ENCODE data around the gene CCBE1.
"Not testable (repeated sequence)": the region's sequence is repeated elsewhere in the genome, so short reads cannot be mapped to it uniquely, and the experiment has no call there.

CCBE1 gene

DNA sequence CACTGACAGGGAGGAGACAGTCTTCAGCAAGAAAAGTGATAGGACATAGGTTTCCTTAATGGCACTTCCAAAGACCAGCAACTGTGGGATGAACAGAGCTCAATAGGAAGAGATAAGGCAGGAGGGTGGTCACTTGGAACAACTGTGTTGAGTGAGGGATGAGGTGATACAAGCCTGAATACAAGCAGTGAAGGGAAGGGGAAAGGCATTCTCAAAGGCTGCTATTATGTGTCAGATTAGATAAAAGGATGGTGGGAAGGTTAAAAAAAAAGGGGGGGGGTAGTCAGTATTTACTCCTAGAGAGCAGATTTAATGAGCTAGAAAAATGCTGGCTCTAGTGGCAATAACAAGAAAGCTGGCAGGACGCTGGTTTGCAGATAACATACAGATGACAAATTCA lies 25.7 kb downstream of the CCBE1 start:
- no peak overlapping the region for H3K27ac ChIP-seq (ENCODE audit: insufficient read depth, low read length, poor library complexity, severe bottlenecking)
- H3K9me3 ChIP-seq (ENCODE audit: control insufficient read depth, low read length), result no peaks in the 10 kb centered on the region
- H3K4me3 ChIP-seq (ENCODE audit: insufficient read depth, low read depth, low read length, poor library complexity, severe bottlenecking), result no peak overlapping the region
- DNase-seq, result no peak
- H3K36me3 ChIP-seq (ENCODE audit: control insufficient read depth, insufficient read depth, low read length), result no peaks in the 10 kb centered on the region
- H3K27me3 ChIP-seq (replicated peaks; ENCODE audit: control insufficient read depth, insufficient read depth, low read length, poor library complexity, severe bottlenecking), result no peaks in the 10 kb centered on the region
- H3K4me1 ChIP-seq (ENCODE audit: control insufficient read depth, insufficient read depth, low read length, poor library complexity, severe bottlenecking), result no peaks in the 10 kb centered on the region

DNA sequence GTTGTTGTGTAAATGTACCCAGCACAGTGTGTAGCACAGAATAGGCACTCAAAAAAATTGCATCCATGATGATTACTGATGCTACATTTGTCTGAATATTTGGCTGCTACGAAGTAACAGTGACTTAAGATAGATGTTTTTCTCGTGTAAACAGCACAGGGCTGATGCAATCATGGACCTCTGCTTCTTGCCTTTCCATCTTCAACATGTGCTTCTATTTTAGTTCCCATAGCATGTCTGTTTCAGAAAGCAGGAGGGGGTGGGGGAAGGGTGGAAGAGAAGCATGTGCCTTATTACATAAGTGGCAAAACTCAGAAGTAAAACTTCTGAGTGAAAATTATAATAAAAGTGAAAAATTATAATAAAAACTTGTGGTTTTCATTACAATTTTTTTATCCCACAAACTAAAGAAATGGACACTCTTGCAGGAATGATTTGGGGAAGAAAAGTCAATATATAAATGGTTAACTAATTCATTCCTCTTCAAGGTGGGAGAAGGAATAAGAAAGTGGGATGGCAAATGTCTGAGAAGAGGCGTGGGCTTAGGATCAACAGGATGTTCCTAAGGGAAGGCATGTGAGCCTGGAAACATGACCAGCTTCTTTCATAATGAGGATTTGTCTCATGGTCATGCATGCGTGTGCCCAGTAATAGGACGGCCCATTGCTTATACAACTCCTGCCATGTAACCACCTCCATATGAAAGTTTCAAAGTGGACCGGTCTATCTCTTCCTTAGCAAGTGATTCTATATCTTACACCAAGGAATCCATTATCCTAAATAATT lies 27.2 kb downstream of the CCBE1 start:
- Histone ChIP-seq H3K4me3 (ENCODE audit: insufficient read depth, low read depth, low read length, poor library complexity, severe bottlenecking) (no peak overlapping the region), H3K36me3 (ENCODE audit: control insufficient read depth, insufficient read depth, low read length) (no peaks in the 10 kb centered on the region), H3K27ac (ENCODE audit: insufficient read depth, low read length, poor library complexity, severe bottlenecking) (no peak overlapping the region), H3K9me3 (ENCODE audit: control insufficient read depth, low read length) (no peaks in the 10 kb centered on the region), H3K27me3 (replicated peaks; ENCODE audit: control insufficient read depth, insufficient read depth, low read length, poor library complexity, severe bottlenecking) (no peaks in the 10 kb centered on the region), H3K4me1 (ENCODE audit: control insufficient read depth, insufficient read depth, low read length, poor library complexity, severe bottlenecking) (no peaks in the 10 kb centered on the region)
- no peak for DNase-seq

DNA sequence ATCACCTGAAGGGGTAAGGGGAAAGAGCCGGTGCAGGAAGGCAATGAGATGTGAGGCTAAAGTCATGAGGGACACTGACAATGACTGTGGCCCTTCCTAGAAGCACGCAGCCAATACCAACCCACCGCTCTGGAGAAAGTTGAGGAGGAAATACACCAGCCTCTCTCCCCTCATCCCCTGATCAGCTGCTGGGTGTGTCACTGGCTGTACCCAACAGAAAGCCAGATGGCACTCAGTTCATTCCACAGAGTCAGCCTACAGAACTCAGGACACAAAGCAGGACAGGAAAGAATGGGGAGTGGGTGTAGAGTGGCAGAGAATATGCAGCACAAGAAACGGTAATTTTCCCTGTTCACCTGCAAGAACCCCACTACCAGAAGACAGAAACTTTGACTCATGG lies 29.7 kb downstream of the CCBE1 start:
- H3K27me3 ChIP-seq (replicated peaks; ENCODE audit: control insufficient read depth, insufficient read depth, low read length, poor library complexity, severe bottlenecking), result no peaks in the 10 kb centered on the region

DNA sequence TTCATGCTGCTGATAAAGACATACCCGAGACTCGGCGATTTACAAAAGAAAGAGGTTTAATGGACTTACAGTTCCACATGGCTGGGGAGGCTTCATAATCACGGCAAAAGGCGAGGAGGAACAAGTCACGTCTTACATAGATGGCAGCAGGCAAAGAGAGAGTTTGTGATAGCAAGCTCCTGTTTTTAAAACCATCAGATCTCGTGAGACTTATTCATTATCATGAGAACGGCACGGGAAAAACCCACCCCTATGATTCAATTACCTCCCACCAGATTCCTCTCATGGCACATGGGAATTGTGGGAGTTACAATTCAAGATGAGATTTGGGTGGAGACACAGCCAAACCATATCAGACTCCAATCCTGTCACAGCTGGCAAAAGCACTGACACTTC lies 31.2 kb downstream of the CCBE1 start:
- H3K36me3 ChIP-seq (ENCODE audit: control insufficient read depth, insufficient read depth, low read length); DNase-seq; H3K27ac ChIP-seq (ENCODE audit: insufficient read depth, low read length, poor library complexity, severe bottlenecking); H3K27me3 ChIP-seq (replicated peaks; ENCODE audit: control insufficient read depth, insufficient read depth, low read length, poor library complexity, severe bottlenecking); H3K4me3 ChIP-seq (ENCODE audit: insufficient read depth, low read depth, low read length, poor library complexity, severe bottlenecking); H3K9me3 ChIP-seq (ENCODE audit: control insufficient read depth, low read length); H3K4me1 ChIP-seq (ENCODE audit: control insufficient read depth, insufficient read depth, low read length, poor library complexity, severe bottlenecking): not testable (repeated sequence)

More for the DNA sequence above, 29.7 kb downstream of the CCBE1 start:
- Histone ChIP-seq H3K36me3 (ENCODE audit: control insufficient read depth, insufficient read depth, low read length) (no peaks in the 10 kb centered on the region), H3K9me3 (ENCODE audit: control insufficient read depth, low read length) (no peaks in the 10 kb centered on the region), H3K27ac (ENCODE audit: insufficient read depth, low read length, poor library complexity, severe bottlenecking) (no peak overlapping the region), H3K4me3 (ENCODE audit: insufficient read depth, low read depth, low read length, poor library complexity, severe bottlenecking) (no peak overlapping the region), H3K4me1 (ENCODE audit: control insufficient read depth, insufficient read depth, low read length, poor library complexity, severe bottlenecking) (no peaks in the 10 kb centered on the region)
- no peak for DNase-seq

DNA sequence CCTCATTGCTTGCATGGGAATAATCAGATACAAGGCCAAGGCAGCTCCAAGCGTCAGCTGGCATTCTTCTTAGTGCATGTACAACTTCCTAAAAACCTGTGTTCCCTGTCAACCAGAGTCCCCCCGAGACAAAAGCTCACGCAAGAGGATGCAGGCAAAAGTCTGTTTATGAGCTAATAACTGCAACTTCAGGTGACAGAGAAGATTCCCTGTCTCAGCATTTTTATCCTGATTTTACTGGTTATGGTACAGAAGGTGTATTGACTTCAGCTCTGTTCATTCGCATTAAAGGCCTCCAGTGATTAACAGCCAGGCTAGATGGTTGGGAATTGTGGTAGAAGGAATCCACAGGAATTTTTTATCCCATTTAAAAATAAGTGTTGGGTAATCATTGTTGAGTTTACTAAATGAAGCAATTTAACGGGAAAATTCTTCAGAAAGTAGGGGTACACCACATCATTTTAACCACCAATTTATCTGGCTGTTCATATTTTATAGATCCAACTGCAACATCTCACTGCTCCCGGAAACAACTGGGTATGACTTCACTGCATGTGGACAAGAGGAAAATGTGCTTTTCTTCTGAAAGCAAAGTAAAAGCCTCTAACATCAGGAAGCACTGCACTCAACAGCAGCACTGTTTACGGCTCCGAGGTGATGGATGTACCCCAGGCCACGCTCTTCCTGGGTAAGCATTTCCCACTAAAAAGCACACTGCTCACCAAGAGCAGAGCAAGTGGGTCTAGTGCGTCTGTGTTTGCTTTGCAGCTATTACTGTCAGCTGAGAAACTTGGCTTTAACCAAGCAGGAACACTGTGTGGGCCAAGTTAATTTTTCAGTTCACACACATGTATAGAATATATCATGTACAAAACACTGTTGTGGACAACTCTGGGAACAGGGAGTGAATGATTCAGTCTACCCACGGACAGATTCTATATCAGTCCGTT lies 31.9 kb downstream of the CCBE1 start:
- no peak overlapping the region for H3K4me3 ChIP-seq (ENCODE audit: insufficient read depth, low read depth, low read length, poor library complexity, severe bottlenecking)
- no peaks in the 10 kb centered on the region for H3K4me1 ChIP-seq (ENCODE audit: control insufficient read depth, insufficient read depth, low read length, poor library complexity, severe bottlenecking)
- H3K27me3 ChIP-seq (replicated peaks; ENCODE audit: control insufficient read depth, insufficient read depth, low read length, poor library complexity, severe bottlenecking), result no peaks in the 10 kb centered on the region
- no peak for DNase-seq
- H3K9me3 ChIP-seq (ENCODE audit: control insufficient read depth, low read length), result no peaks in the 10 kb centered on the region
- no peaks in the 10 kb centered on the region for H3K36me3 ChIP-seq (ENCODE audit: control insufficient read depth, insufficient read depth, low read length)
- H3K27ac ChIP-seq (ENCODE audit: insufficient read depth, low read length, poor library complexity, severe bottlenecking), result no peak overlapping the region

DNA sequence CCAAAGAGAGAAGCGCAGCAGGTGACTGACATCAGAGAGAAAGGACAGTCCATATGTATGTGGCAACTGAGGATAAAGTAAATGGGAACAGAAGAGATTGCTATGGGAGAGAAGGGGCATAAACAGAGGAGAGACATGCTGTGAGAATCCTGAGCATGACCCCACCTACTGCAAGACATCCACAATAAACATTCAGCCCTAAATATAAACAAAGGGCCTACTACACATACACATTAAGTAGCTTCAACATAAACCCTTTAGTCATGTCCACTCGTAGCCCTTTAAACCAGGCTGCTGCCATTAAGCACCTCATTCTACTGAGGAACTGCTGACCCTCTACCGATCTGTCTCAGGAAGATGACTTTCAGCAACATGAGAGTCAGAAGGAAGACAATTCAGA lies 32.9 kb downstream of the CCBE1 start:
- Histone ChIP-seq H3K27ac (ENCODE audit: insufficient read depth, low read length, poor library complexity, severe bottlenecking) (no peak overlapping the region), H3K9me3 (ENCODE audit: control insufficient read depth, low read length) (no peaks in the 10 kb centered on the region), H3K4me1 (ENCODE audit: control insufficient read depth, insufficient read depth, low read length, poor library complexity, severe bottlenecking) (no peaks in the 10 kb centered on the region), H3K27me3 (replicated peaks; ENCODE audit: control insufficient read depth, insufficient read depth, low read length, poor library complexity, severe bottlenecking) (no peaks in the 10 kb centered on the region), H3K36me3 (ENCODE audit: control insufficient read depth, insufficient read depth, low read length) (no peaks in the 10 kb centered on the region), H3K4me3 (ENCODE audit: insufficient read depth, low read depth, low read length, poor library complexity, severe bottlenecking) (no peak overlapping the region)
- no peak for DNase-seq

DNA sequence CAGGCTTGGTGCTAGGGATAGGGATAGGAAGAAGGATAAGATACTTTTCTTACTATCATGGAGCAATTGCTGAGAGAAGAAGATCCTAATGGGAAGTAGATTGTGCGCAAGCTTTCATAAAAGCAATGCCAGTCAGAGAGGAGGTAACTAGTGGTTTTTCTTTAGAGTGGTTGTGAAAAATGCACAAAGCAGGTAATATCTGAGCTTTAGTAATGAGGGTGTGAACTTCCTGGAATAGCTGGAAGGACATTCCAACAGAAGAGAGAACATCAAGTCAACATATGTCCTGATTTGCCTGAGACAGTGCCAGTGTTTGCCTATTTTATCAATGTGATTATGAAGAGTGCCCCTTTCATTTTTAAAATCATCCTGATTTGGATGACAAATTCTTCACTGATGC lies 34.1 kb downstream of the CCBE1 start:
- Histone ChIP-seq H3K4me1 (ENCODE audit: control insufficient read depth, insufficient read depth, low read length, poor library complexity, severe bottlenecking) (no peaks in the 10 kb centered on the region), H3K27me3 (replicated peaks; ENCODE audit: control insufficient read depth, insufficient read depth, low read length, poor library complexity, severe bottlenecking) (no peaks in the 10 kb centered on the region), H3K36me3 (ENCODE audit: control insufficient read depth, insufficient read depth, low read length) (no peaks in the 10 kb centered on the region), H3K4me3 (ENCODE audit: insufficient read depth, low read depth, low read length, poor library complexity, severe bottlenecking) (no peak overlapping the region), H3K27ac (ENCODE audit: insufficient read depth, low read length, poor library complexity, severe bottlenecking) (no peak overlapping the region), H3K9me3 (ENCODE audit: control insufficient read depth, low read length) (no peaks in the 10 kb centered on the region)
- no peak for DNase-seq

DNA sequence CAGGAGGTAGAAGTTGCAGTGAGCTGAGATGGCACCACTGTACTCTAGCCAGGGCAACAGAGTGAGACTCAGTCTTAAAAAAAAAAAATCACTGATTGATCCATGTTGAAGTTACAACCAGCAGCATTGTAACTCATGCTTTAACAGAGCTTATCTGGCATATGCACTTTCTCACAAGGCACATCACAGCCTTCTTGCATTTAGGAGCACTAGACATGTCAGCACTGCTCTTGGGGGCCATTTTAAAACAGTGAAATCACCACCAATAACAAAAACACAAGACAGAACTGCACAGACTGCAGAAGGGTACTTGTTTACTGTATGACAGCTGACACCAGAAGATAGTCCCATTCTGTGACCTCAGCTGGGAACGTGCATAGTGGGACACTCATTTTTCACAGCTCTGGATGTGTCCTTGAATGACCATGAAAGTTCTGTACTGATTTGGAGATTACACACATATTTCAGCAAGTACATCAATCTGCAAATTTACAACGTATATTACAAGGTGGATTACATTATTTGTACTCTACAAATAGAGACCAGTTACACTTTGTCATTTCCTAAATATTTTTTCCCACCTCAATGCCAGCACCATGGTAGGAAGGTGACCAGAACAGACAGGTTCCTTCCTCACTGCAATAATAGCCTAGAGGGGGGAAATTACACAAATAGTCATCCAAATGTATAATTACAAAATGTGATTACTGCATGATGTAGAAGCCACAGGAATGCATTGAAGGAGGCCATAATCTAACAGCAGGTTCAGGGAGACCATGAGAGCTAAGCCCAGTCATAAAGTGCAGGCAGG lies 35.1 kb downstream of the CCBE1 start:
- no peak overlapping the region for H3K27ac ChIP-seq (ENCODE audit: insufficient read depth, low read length, poor library complexity, severe bottlenecking)
- H3K4me3 ChIP-seq (ENCODE audit: insufficient read depth, low read depth, low read length, poor library complexity, severe bottlenecking), result no peak overlapping the region
- H3K9me3 ChIP-seq (ENCODE audit: control insufficient read depth, low read length), result no peaks in the 10 kb centered on the region
- no peak for DNase-seq
- H3K4me1 ChIP-seq (ENCODE audit: control insufficient read depth, insufficient read depth, low read length, poor library complexity, severe bottlenecking), result no peaks in the 10 kb centered on the region
- no peaks in the 10 kb centered on the region for H3K36me3 ChIP-seq (ENCODE audit: control insufficient read depth, insufficient read depth, low read length)
- H3K27me3 ChIP-seq (replicated peaks; ENCODE audit: control insufficient read depth, insufficient read depth, low read length, poor library complexity, severe bottlenecking), result no peaks in the 10 kb centered on the region

DNA sequence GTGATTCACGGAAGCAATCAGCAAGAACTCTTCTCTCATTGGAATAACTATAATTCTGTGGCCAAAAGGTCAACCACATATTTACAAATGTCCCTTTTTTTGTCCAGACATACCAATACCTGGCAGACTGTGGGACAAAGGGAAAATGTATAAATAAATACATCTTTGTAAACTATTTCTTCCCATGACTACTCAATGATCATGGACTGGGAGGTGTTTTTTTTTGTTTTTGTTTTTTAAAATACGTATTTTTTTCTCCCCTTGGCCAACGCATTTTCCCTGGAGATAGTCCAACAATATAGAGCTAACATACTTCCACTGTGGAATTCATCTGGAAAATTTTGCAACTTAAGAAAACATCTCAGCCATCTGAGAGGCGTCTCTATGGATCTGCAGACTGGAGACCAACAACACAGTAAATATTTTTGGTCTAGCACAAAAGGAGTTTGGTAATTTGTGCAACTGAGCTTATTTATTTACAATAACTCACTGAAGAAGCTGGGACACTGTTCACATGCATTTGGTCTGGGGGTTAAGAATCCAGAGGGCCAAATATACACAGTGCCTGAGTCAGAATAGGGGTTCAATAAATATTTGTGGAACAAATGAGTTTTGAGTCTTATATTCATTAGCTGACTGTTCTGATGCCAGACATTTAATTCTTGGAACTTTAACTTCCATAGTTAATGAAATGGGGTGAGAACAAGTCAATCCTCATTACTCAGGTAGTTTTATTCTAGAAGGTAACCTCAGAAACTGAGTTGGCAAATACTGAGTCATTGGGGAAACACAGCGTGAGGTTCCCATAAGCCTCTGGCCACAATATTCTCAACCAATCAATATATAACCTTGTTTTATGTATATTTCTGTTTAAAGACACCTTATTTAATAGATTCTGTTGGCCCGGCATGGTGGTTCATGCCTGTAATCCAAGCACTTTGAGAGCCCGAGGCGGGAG lies 36.2 kb downstream of the CCBE1 start:
- H3K27ac ChIP-seq (ENCODE audit: insufficient read depth, low read length, poor library complexity, severe bottlenecking), result no peak overlapping the region
- no peaks in the 10 kb centered on the region for H3K36me3 ChIP-seq (ENCODE audit: control insufficient read depth, insufficient read depth, low read length)
- H3K4me3 ChIP-seq (ENCODE audit: insufficient read depth, low read depth, low read length, poor library complexity, severe bottlenecking), result no peak overlapping the region
- H3K27me3 ChIP-seq (replicated peaks; ENCODE audit: control insufficient read depth, insufficient read depth, low read length, poor library complexity, severe bottlenecking), result no peaks in the 10 kb centered on the region
- no peak for DNase-seq
- no peaks in the 10 kb centered on the region for H3K4me1 ChIP-seq (ENCODE audit: control insufficient read depth, insufficient read depth, low read length, poor library complexity, severe bottlenecking)
- no peaks in the 10 kb centered on the region for H3K9me3 ChIP-seq (ENCODE audit: control insufficient read depth, low read length)
